Omental fat pad (tissue), 4 donors: ENCODE results near the gene FBH1. TPM values are rescaled to one million over a fixed set of nuclear protein-coding genes. Genes with fewer than 3 reads are reported as not detected.

ENCODE experiments used
- ATAC-seq: fragments of 150-250 bp; one replicate; pipeline ENCODE4 v1.9.1; 2016; ENCODE audit warnings: mild to moderate bottlenecking, moderate library complexity; ENCODE audit not compliant: low FRiP score
- DNase-seq: peaks from one replicate; pipeline ENCODE4 v3.0.0-alpha.2; 2019; ENCODE audit warnings: low spot score
- total RNA-seq, 4 donors: library from RNA; depleted of rRNA; stranded (reverse); fragments of >200 nt; gene quantifications; one replicate each; pipeline ENCODE4 v1.1.0, GENCODE V29; 2016
- TF ChIP-seq, protein P1 (sequence below), 3 donors: fragments of 450-650 bp; IDR thresholded peaks; one replicate each; pipeline ENCODE4 v1.5.1; 2016 to 2017; ENCODE audit warnings: antibody characterized with exemption in 3 of 3, mild to moderate bottlenecking in 3 of 3, moderate library complexity in 2 of 3

FBH1 gene
- total RNA-seq, 4 donors from 2014 or later = 79.2 to 129 (median 81.4) TPM

DNA sequence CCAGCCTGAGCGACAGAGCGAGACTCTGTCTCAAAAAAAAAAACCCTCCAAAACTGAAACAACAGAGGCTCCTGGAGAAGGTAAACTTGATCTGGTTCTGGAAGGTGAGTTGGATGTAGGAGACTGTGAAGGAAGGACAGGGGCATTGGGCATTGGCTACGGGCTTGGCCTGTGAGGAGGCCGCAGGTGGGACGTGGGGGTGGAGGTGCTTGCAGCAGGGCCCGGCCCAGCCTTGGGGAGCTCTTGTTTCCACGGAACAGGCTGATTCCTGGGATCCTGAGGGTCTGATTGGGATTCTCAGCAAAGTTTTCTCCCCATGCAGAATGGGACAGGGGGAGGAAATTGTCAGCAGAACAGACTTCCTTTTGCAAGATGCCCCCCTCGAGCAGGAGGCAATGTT is 56.7 kb downstream of the FBH1 start:
- no peak for ATAC-seq
- no peak for DNase-seq
- TF ChIP-seq, protein P1, sequence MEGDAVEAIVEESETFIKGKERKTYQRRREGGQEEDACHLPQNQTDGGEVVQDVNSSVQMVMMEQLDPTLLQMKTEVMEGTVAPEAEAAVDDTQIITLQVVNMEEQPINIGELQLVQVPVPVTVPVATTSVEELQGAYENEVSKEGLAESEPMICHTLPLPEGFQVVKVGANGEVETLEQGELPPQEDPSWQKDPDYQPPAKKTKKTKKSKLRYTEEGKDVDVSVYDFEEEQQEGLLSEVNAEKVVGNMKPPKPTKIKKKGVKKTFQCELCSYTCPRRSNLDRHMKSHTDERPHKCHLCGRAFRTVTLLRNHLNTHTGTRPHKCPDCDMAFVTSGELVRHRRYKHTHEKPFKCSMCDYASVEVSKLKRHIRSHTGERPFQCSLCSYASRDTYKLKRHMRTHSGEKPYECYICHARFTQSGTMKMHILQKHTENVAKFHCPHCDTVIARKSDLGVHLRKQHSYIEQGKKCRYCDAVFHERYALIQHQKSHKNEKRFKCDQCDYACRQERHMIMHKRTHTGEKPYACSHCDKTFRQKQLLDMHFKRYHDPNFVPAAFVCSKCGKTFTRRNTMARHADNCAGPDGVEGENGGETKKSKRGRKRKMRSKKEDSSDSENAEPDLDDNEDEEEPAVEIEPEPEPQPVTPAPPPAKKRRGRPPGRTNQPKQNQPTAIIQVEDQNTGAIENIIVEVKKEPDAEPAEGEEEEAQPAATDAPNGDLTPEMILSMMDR (IDR thresholded peaks at IDR 0.05) = no peak

DNA sequence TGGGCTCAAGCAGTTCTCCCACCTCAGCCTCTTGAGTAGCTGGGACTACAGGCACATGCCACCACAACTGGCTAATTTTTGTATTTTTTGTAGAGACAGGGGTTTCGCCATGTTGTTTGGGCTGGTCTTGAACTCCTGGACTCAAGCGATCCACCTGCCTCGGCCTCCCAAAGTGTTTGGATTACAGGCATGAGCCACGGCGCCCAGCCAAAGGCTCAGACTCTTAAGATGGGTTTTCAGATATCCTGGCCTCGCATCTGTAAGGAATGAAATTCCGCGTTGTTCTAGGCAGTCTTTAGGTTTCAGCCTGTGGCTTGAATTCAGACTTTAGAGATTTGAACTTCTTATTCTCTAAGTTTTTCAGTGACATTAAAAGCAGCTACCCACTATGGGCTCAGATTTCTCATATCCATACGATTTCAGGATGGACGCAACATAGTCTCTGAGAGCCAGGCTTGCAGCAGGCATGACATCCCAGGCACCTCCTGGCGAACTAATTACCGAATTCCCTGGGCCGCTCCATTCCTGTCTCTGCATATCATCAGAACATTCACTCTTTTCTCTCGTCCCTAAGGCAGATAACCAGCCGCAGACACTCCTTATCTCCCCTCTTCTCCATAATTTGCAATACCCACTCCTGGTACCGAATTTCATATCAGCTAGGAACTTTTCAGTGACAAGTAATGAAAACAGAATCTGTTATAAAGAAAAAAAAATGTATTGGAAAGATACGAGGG is 57.6 kb downstream of the FBH1 start:
- no peak for DNase-seq
- TF ChIP-seq, protein P1 (IDR thresholded peaks at IDR 0.05) = no peak
- ATAC-seq = no peak

DNA sequence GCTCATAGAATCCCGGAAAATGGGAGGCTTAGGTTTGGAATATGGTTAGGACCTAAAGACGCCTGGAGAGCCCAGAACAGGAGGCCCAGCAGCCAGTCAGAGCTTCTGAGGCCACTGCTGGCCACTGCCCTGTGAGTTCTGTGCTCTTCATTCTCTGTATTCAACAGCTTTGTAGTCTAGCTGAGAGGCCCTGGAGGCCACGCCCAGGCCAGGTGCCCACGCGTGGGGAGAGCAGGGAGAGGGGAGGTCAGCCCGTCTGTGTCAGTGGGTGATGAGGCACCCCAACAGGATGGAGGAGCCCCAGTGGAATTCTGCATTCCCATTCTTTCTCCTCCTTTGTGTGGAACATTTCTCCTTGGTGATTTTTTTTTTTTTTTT is 58.2 kb downstream of the FBH1 start:
- TF ChIP-seq, protein P1 (IDR thresholded peaks at IDR 0.05) = no peak
- no peak for ATAC-seq
- DNase-seq = no peak

GRCh38 chr10:5949009-5949759 is 59.1 kb downstream of the FBH1 start:
- TF ChIP-seq, protein P1 (IDR thresholded peaks at IDR 0.05) = peak in 1 of 3 donors; percentile 3
- DNase-seq = no peak
- ATAC-seq = no peak

GRCh38 chr10:5951167-5951711 is 61.2 kb downstream of the FBH1 start:
- peak; percentile 67 for ATAC-seq
- no peak for DNase-seq
- TF ChIP-seq, protein P1 (IDR thresholded peaks at IDR 0.05) = no peak

- peak; percentile 4 for ATAC-seq
- DNase-seq = no peak
- TF ChIP-seq, protein P1 (IDR thresholded peaks at IDR 0.05) = no peak
Observed at GRCh38 chr10:5951721-5952407, 61.8 kb downstream of the FBH1 start.
